Stimulated activated CD8-positive, alpha-beta memory T cell treated with anti-CD3 and anti-CD28 coated beads, Interleukin-7, amount 100 ng/mL, for 48 hours (primary cell): ENCODE measurements around the gene DDAH1.

ENCODE experiments used
- DNase-seq, 2 donors: peaks; one replicate each; pipeline ENCODE4 v3.0.0-alpha.2; 2020; ENCODE audit warnings: low read depth in 1 of 2; ENCODE audit errors: extremely low read depth in 1 of 2

DDAH1 gene

GRCh38 chr1:85278853-85279314, 186.1 kb downstream of the DDAH1 start:
- DNase-seq = peak in 1 of 2 donors; percentile 54

- DNase-seq = no peak
These were observed 187.2 kb downstream of the DDAH1 start for GRCh38 chr1:85277802-85278201.

GRCh38 chr1:85276978-85277639, 187.8 kb downstream of the DDAH1 start:
- DNase-seq = no peak

GRCh38 chr1:85276215-85276977, 188.6 kb downstream of the DDAH1 start, which contains the start of gene BCL10:
BCL10 (minus strand) TSS chr1:85276632; CDS start chr1:85276352, 280 bp downstream.
- peak; percentile 95 to 98 for DNase-seq

- no peak for DNase-seq
These were observed 189.2 kb downstream of the DDAH1 start for GRCh38 chr1:85275701-85276214.

GRCh38 chr1:85274969-85275453, 189.9 kb downstream of the DDAH1 start:
- DNase-seq = no peak

- DNase-seq = no peak
These were observed 191.6 kb downstream of the DDAH1 start for GRCh38 chr1:85273397-85273796.

GRCh38 chr1:85268801-85269585, 196.0 kb downstream of the DDAH1 start:
- DNase-seq = no peak
